Activated B cell treated with CpG ODN at 0.5 μM for 24 hours (primary cell): ENCODE data around the gene BEND7. TPM values are rescaled to one million over a fixed set of nuclear protein-coding genes. Genes with fewer than 3 reads are reported as not detected.
"Not testable (repeated sequence)": the region's sequence is repeated elsewhere in the genome, so short reads cannot be mapped to it uniquely, and the experiment has no call there.

Experiments used
- ATAC-seq: fragments of 200-7000 bp; cut with Tn5 transposase; one replicate; pipeline ENCODE4 v1.10.0; 2021; ENCODE audit warnings: low read depth, mild to moderate bottlenecking, moderate library complexity
- CTCF ChIA-PET: fragments of 350-600 bp; sonication (Branson Sonifier 250); formaldehyde crosslinking; loops from one replicate; lab custom pipeline; 2021; ENCODE audit warnings: antibody characterized with exemption; lab: Charles Lee
- POLR2A ChIA-PET: fragments of 350-600 bp; sonication (Branson Sonifier 250); formaldehyde crosslinking; loops from one replicate; lab custom pipeline; 2021; ENCODE audit warnings: antibody characterized with exemption; lab: Charles Lee
- DNase-seq: peaks from one replicate; pipeline ENCODE4 v3.0.0; 2022
- H3K27ac Mint-ChIP-seq: one replicate; pipeline ENCODE4 v1.8.0; 2020; ENCODE audit warnings: mixed read lengths
- H3K27me3 Mint-ChIP-seq: one replicate; pipeline ENCODE4 v1.8.0; 2021; ENCODE audit warnings: mixed read lengths
- H3K36me3 Mint-ChIP-seq: one replicate; pipeline ENCODE4 v1.8.0; 2021; ENCODE audit warnings: low read depth, mixed read lengths
- H3K4me1 Mint-ChIP-seq: one replicate; pipeline ENCODE4 v1.8.0; 2021; ENCODE audit warnings: mixed read lengths
- H3K4me3 Mint-ChIP-seq: one replicate; pipeline ENCODE4 v1.8.0; 2020; ENCODE audit warnings: mild to moderate bottlenecking, mixed read lengths
- H3K9me3 Mint-ChIP-seq: one replicate; pipeline ENCODE4 v1.8.0; 2020; ENCODE audit warnings: mixed read lengths
- CTCF ChIP-seq: fragments of 200-600 bp; IDR thresholded peaks from one replicate; pipeline ENCODE4 v1.8.0; 2022; ENCODE audit warnings: antibody characterized with exemption, mild to moderate bottlenecking
- intact Hi-C: fragments of 100-400 bp; cut with micrococcal nuclease; formaldehyde crosslinking; loops from one replicate; pipeline ENCODE4 v1.15.1; 2024
- total RNA-seq: library from RNA; stranded (reverse); gene quantifications from 2 replicates; pipeline ENCODE4 v1.2.3, GENCODE V29; 2022

The BEND7 gene
- total RNA-seq, 1 donor from 2014 or later: not detected

GRCh38 chr10:13441476-13441875 lies 87.3 kb downstream of the BEND7 start:
- peaks cover 11% of the 10 kb centered on the region for H3K4me1 Mint-ChIP-seq
- no peak overlapping the region for H3K4me3 Mint-ChIP-seq
- TF ChIP-seq CTCF: no peak
- DNase-seq (no peak), ATAC-seq (no peak)
- no peaks in the 10 kb centered on the region for H3K36me3 Mint-ChIP-seq
- no peak overlapping the region for H3K27ac Mint-ChIP-seq
- H3K27me3 Mint-ChIP-seq: peaks cover 39% of the 10 kb centered on the region
- ChIA-PET CTCF (interaction anchor here (0.8 to 2.3 kb wide), 3 partner anchors 22 to 69 kb away, joined by 3 to 12 read pairs (median 3); no protein-coding TSS in a partner anchor), POLR2A (no interaction called here)
- intact Hi-C loops: no loop called here
- H3K9me3 Mint-ChIP-seq: no peaks in the 10 kb centered on the region

GRCh38 chr10:13440185-13441061 lies 88.4 kb downstream of the BEND7 start:
- ATAC-seq (peak; percentile 91), DNase-seq (peak; percentile 65)
- intact Hi-C loops: loop anchor here (1.0 kb wide), 2 partner anchors 68 to 279 kb away; partner anchors contain the start of gene MCM10
- Mint-ChIP-seq H3K4me1 (peaks cover 11% of the 10 kb centered on the region), H3K27me3 (peaks cover 41% of the 10 kb centered on the region), H3K27ac (no peak overlapping the region), H3K9me3 (no peaks in the 10 kb centered on the region), H3K4me3 (peak overlapping the region; percentile 64), H3K36me3 (no peaks in the 10 kb centered on the region)
- CTCF ChIA-PET: interaction anchor here (0.6 to 2.5 kb wide), 13 partner anchors 8 to 172 kb away, joined by 3 to 54 read pairs (median 4); no protein-coding TSS in a partner anchor
- POLR2A ChIA-PET: interaction anchor here (0.6 to 1.0 kb wide), 2 partner anchors 9 to 68 kb away, joined by 3 to 6 read pairs; no protein-coding TSS in a partner anchor
- peak; percentile 26 for TF ChIP-seq CTCF

GRCh38 chr10:13439313-13440184 lies 89.3 kb downstream of the BEND7 start:
- peaks cover 41% of the 10 kb centered on the region for H3K27me3 Mint-ChIP-seq
- ChIA-PET POLR2A (interaction anchor here (1.0 kb wide), 1 partner anchor 68 kb away, joined by 3 read pairs; no protein-coding TSS in a partner anchor), CTCF (interaction anchor here (0.7 to 2.5 kb wide), 12 partner anchors 10 to 171 kb away, joined by 3 to 54 read pairs (median 4); no protein-coding TSS in a partner anchor)
- no peak for TF ChIP-seq CTCF
- DNase-seq (no peak), ATAC-seq (no peak)
- no peaks in the 10 kb centered on the region for H3K36me3 Mint-ChIP-seq
- intact Hi-C loops: loop anchor here (1.0 kb wide), 2 partner anchors 67 to 278 kb away; partner anchors contain the start of gene MCM10
- peaks cover 11% of the 10 kb centered on the region for H3K4me1 Mint-ChIP-seq
- H3K27ac Mint-ChIP-seq: no peak overlapping the region
- H3K9me3 Mint-ChIP-seq: no peaks in the 10 kb centered on the region
- peak overlapping the region; percentile 64 for H3K4me3 Mint-ChIP-seq

GRCh38 chr10:13437026-13437555 lies 91.7 kb downstream of the BEND7 start:
- ChIA-PET POLR2A (no interaction called here), CTCF (no interaction called here)
- DNase-seq: no peak
- peaks cover 11% of the 10 kb centered on the region for H3K4me1 Mint-ChIP-seq
- H3K27ac Mint-ChIP-seq: no peak overlapping the region
- H3K4me3 Mint-ChIP-seq: no peak overlapping the region
- H3K27me3 Mint-ChIP-seq: peaks cover 33% of the 10 kb centered on the region
- no peaks in the 10 kb centered on the region for H3K9me3 Mint-ChIP-seq
- intact Hi-C loops: no loop called here
- ATAC-seq: no peak
- TF ChIP-seq CTCF: no peak
- H3K36me3 Mint-ChIP-seq: no peaks in the 10 kb centered on the region

GRCh38 chr10:13427943-13428342 lies 100.9 kb downstream of the BEND7 start:
- CTCF ChIA-PET, H3K9me3 Mint-ChIP-seq, DNase-seq, POLR2A ChIA-PET, intact Hi-C loops, H3K27ac Mint-ChIP-seq, H3K4me1 Mint-ChIP-seq, H3K4me3 Mint-ChIP-seq, H3K27me3 Mint-ChIP-seq, ATAC-seq, H3K36me3 Mint-ChIP-seq: not testable (repeated sequence)
